Stimulated activated CD8-positive, alpha-beta memory T cell treated with anti-CD3 and anti-CD28 coated beads, Interleukin-15, amount 100 ng/mL, for 48 hours (primary cell): Measurements from ENCODE around the gene C7orf33.

Experiments used
- DNase-seq, 2 donors: peaks; one replicate each; pipeline ENCODE4 v3.0.0-alpha.2; 2020; ENCODE audit warnings: low read depth in 2 of 2

Gene C7orf33

DNA sequence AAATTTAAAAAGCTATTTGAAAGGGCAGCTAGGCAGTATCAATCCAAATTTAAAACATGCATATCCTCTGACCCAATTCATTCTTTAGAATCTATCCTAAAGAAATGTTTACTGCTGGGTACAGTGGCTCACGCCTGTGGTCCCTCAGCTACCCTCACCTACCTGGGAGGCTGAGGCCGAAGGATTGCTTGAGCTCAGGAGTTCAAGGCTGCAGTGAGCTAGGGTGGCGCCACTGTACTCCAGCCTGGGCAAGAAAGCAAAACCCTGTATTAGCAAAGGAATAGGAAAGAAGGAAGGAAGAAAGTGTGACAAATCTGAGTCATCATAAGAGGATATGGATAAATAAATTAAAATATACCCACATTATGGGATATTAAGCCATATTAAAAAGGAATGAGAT lies 36.3 kb downstream of the C7orf33 start:
- DNase-seq, result no peak

DNA sequence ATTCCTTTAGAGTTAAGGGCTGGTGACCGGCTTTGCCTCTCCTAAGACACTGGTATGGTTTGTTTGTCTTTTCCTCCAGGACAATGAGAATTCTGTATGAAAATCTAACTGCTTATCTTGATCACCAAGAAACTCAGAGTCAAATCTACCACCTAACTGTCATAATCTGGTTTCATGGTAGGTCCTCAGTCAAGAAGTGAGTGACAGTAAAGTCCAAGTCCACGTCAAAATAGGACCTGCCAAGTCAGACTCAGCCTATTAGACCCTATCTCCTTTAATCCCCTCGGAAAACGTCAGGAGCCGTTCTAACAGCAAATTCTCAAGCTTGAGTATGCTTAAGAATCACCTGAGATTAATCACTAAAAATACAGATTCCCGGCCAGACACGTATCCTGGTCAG lies 37.4 kb downstream of the C7orf33 start:
- DNase-seq, result no peak

DNA sequence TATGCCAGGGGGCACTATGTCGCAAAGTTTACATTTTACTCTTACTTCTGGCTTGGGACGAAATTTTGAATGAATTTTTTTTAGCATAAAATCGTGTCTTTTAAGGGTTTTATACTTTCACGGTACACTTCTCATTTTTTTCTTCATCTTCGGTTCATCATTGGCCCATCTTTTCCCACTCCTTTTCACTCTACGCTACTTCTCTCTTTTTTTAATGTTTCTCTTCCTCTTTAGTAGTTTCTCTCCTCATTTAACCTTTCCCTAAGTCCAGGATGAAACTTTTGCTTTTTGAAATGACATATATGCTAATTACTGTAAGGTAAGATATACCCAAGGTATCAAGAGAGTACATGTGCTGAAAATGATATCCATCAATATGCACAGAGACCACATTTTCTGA lies 39.5 kb downstream of the C7orf33 start:
- DNase-seq, result no peak

DNA sequence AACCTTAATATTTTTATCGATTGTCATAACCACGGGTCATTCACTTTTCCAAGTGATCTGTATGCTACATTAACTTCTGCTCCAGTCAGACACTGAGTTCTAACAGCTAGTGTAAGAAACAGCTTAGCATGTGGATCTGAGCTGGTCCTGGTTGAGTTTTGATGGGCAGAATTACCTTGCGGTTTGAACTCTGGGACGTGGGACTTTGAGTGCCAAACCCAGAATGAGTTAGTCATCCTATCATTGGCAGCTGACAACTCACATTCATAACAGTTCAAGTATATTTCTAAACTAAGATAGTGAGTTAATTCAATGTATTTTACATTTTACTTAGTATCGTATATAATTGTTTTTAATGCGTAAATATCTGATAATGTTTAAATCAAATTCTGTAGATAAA lies 43.2 kb downstream of the C7orf33 start:
- no peak for DNase-seq

DNA sequence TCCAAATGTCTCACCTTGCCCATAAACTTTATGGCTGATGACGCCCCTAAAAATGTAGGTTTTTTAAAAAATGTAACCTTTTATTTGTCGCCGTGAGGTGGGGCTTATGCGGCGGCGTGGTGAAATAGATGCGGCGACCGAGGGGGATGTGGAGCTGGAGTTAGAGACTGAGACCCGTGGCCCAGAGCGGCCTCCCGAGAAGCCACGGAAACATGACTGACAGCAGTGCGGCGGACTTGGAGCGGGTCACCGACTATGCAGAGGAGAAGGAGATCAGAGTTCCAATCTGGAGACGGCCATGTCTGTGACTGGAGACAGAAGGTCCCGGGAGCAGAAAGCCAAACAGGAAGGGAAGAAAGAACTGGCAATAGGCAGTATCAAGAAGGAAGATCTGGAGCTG lies 46.5 kb downstream of the C7orf33 start:
- no peak for DNase-seq

- no peak for DNase-seq
Measured at GRCh38 chr7:148645898-148646297, 55.3 kb downstream of the C7orf33 start.

DNA sequence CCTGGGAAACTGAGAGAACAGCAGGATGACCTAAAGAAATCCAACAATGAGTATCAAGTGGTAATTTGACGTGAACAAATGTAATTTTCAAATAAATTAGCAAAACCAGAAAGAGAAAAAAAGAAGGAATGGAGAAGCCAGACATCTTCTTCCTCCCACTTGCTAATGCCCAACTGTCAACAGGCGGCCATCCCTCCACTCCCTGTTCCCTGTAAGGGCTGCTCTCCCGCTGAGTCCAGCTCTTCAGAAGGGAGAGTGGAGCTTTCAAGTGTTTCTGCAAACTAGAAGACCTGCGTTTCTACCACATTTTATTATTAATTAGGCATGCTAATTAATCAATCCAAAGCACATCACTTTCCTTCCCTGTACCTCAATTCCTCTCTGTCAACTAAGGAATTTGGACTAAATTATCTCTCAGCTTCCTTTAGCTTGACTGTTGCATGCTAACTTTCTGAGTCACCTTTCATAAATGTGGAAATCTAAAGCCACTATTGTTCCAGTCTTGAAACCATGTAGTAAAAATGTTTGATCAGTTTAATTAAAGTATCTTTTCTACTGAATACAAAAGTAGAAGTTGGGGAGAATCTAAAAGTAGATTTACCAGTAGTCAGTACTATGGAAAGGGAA lies 59.8 kb downstream of the C7orf33 start:
- no peak for DNase-seq

DNA sequence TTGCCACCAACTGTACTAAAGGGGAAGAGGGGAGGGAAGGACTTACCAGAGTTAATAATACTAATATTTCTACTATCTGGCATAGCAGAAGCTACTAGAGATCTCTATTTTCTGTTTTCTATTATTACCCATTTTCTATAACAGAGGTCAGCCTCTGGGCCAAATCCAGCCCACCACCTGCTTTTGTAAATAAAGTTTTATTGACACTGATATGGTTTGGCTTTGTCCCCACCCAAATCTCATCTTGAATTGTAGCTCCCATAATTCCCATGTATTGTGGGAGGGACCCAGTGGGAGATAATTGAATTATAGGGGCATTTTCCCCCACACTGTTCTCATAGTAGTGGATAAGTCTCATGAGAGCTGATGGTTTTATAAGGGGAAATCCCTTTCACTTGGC lies 62.2 kb downstream of the C7orf33 start:
- no peak for DNase-seq

- DNase-seq, result no peak
Measured at GRCh38 chr7:148657929-148658328, 67.4 kb downstream of the C7orf33 start.

GRCh38 chr7:148661471-148661870 lies 70.9 kb downstream of the C7orf33 start:
- no peak for DNase-seq

DNA sequence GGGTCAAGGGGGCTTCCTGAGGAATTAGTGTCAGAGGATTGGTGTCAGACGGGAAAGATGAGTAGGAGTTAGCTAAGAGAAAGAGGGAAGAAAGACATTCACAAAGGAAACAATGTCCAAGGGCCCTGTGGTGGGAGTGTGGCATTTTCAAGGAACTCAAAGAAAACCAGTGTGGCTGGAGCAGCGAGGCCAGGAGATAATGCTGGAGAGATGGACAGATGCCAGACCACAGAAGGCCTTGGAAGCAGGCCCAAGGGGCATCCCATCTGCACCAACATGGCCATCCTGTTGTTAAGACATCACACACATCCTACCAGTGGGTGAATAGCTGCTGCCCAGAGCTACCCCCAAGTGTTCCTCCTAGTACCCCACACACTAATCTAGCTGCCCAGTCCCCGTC lies 72.1 kb downstream of the C7orf33 start:
- DNase-seq, result no peak

DNA sequence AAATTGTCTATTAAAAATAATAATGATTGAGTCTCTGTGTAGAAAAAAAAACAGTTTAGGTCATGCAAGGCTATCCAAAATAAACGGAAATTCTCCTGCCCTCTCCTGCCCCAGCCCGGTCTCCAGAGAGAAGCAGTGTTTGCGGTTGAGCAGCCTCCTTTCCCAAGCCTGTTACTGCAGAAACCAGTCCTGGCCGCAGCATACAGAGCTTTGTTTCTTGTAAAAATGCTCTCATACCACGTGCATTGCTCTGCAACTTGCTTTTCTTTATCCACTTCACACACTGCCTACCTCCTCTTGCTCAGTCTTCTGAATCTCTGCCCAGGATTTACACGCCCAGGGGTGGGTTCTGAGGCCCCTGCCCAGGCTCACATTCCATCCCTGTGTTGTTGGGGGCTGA lies 73.8 kb downstream of the C7orf33 start:
- DNase-seq, result no peak

GRCh38 chr7:148665221-148665620 lies 74.7 kb downstream of the C7orf33 start:
- no peak for DNase-seq
